Amniotic epithelial cell (primary cell): Measurements from ENCODE around the gene TOMM40L.

Experiments
- DNase-seq: peaks from one replicate; pipeline ENCODE4 v3.0.0-alpha.2; 2010; ENCODE audit warnings: low read depth

Gene TOMM40L

GRCh38 chr1:161225534-161226319 lies at the start of gene TOMM40L:
Gene TOMM40L (plus strand): TSS chr1:161226060. CDS start chr1:161226490, 430 bp downstream.
- DNase-seq = peak; percentile 100

GRCh38 chr1:161176468-161177111 lies 49.3 kb upstream of the TOMM40L start:
- DNase-seq = no peak

- DNase-seq = peak; percentile 54
Observed at GRCh38 chr1:161177112-161177935, 48.5 kb upstream of the TOMM40L start, which contains the start of gene B4GALT3. Gene B4GALT3 (minus strand): TSS chr1:161177507. CDS start chr1:161176060, 1,447 bp downstream.

GRCh38 chr1:161177936-161178244 lies 48.0 kb upstream of the TOMM40L start:
- no peak for DNase-seq

- no peak for DNase-seq
Observed at GRCh38 chr1:161179698-161180097, 46.2 kb upstream of the TOMM40L start.

GRCh38 chr1:161180639-161181038 lies 45.2 kb upstream of the TOMM40L start:
- no peak for DNase-seq

GRCh38 chr1:161182214-161182613 lies 43.6 kb upstream of the TOMM40L start:
- peak; percentile 47 for DNase-seq

GRCh38 chr1:161185282-161185682 lies 40.6 kb upstream of the TOMM40L start:
- peak; percentile 31 for DNase-seq

GRCh38 chr1:161185732-161186311 lies 40.0 kb upstream of the TOMM40L start:
- no peak for DNase-seq

GRCh38 chr1:161187311-161187710 lies 38.5 kb upstream of the TOMM40L start:
- peak; percentile 88 for DNase-seq

- DNase-seq = no peak
Observed at GRCh38 chr1:161188381-161188780, 37.5 kb upstream of the TOMM40L start.

- DNase-seq = peak; percentile 70
Observed at GRCh38 chr1:161189036-161189435, 36.8 kb upstream of the TOMM40L start.

GRCh38 chr1:161190962-161191521 lies 34.8 kb upstream of the TOMM40L start:
- no peak for DNase-seq

- DNase-seq = no peak
Observed at GRCh38 chr1:161191971-161192370, 33.9 kb upstream of the TOMM40L start.

GRCh38 chr1:161192476-161193465 lies 33.1 kb upstream of the TOMM40L start:
- peak; percentile 61 for DNase-seq

- DNase-seq = no peak
Observed at GRCh38 chr1:161193561-161194235, 32.2 kb upstream of the TOMM40L start.

- no peak for DNase-seq
Observed at GRCh38 chr1:161195171-161195570, 30.7 kb upstream of the TOMM40L start.

GRCh38 chr1:161196111-161196510 lies 29.7 kb upstream of the TOMM40L start:
- DNase-seq = no peak

GRCh38 chr1:161196521-161197451 lies 29.1 kb upstream of the TOMM40L start:
- DNase-seq = peak; percentile 85
